IPS DF 6.9 (cell line): ENCODE data around the gene MFSD6.
A peak's percentile ranks its signal among the peaks of the same experiment; 100 is the strongest.
"Not testable (repeated sequence)": the region's sequence is repeated elsewhere in the genome, so short reads cannot be mapped to it uniquely, and the experiment has no call there.

Source experiments
- DNase-seq: peaks from one replicate; pipeline ENCODE4 v3.0.0-alpha.2; 2013; ENCODE audit warnings: low read depth, low spot score
- H3K27ac ChIP-seq: one replicate; pipeline ENCODE4 v1.5.1; 2013; ENCODE audit warnings: low read length, control low read depth
- H3K27me3 ChIP-seq: 2 replicates; pipeline ENCODE4 v1.6.1; 2013; ENCODE audit warnings: mild to moderate bottlenecking, low read length; ENCODE audit not compliant: control insufficient read depth, insufficient read depth
- H3K36me3 ChIP-seq: 2 replicates; pipeline ENCODE4 v1.6.1; 2013; ENCODE audit warnings: low read length; ENCODE audit not compliant: control insufficient read depth, insufficient read depth
- H3K4me1 ChIP-seq: 2 replicates; pipeline ENCODE4 v1.6.1; 2013; ENCODE audit warnings: low read length; ENCODE audit not compliant: control insufficient read depth, insufficient read depth
- H3K4me3 ChIP-seq: 2 replicates; pipeline ENCODE4 v1.5.1; 2013; ENCODE audit warnings: mild to moderate bottlenecking, low read length
- H3K9me3 ChIP-seq: 2 replicates; pipeline ENCODE4 v1.6.1; 2013; ENCODE audit warnings: low read length, inconsistent platforms; ENCODE audit not compliant: control insufficient read depth, insufficient read depth
- WGBS: extraction: QIAGEN DNeasy Blood & Tissue Kit; methylation state at CpG from one replicate; pipeline ENCODE4 v1.1.7; 2013; ENCODE audit warnings: mixed read lengths, missing lambda C conversion rate; ENCODE audit not compliant: insufficient read length, insufficient coverage; 5-methylcytosine and 5-hydroxymethylcytosine counted together

The MFSD6 gene

DNA sequence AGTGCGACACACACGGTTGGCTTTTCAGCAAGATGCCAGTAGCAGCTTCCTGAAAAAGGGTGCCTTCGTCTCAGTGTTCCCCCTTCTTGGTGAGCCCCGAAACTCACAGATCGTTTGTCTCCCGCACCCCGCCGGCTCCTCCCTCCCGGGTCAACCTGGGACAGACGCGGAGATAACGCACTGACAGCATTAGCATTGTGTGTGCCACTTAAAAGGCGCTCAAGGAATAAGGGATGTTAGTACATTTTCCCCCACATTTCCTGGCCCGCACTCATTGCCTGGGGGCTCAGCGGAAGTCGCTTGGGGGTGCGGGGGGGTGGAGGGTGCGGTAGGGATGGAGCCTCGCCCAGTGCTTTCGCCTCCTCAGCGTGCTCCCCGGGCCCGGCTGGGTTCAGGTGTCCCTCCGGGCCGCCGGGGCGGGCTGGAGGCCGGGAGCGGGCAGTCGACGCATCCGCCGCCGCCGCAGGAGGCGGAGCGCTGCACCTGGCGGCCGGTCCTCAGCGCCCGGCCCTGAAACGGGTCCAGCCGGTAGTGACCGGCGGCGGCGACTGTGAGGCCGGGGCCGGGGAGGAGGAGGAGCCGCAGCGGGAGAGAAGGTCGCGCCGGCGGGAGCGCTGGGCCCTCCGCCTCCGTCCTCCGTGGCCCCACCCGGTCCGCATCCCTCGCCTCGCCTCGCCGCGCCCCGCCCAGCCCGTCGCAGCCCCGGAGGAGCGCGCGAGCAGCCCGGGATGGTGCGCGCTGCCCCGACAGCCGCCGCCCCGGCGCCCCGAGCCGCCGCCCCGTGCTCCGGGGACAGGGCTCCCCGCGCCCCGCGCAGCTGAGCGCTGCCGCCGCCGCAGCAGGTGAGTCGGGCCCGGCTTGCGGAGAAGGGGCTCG is at the start of gene MFSD6:
Gene MFSD6, plus strand, starts transcription at position 694 of the 876 bp plus-strand sequence. CDS start 27,675 bp downstream, outside the sequence.
- Histone ChIP-seq H3K4me1 (no peaks in the 10 kb centered on the region; the same call in 1 of the 2 replicates), H3K27me3 (peaks cover 2% of the 10 kb centered on the region; the same call in 1 of the 2 replicates), H3K27ac (no peak within 1 kb of the TSS), H3K36me3 (no peaks in the 10 kb centered on the region), H3K9me3 (no peaks in the 10 kb centered on the region), H3K4me3 (peak within 1 kb of the TSS; percentile 90)
- WGBS = no CpG with 5 or more reads among the region's 98 CpGs
- no peak for DNase-seq

GRCh38 chr2:190358655-190359448 is 49.3 kb upstream of the MFSD6 start:
- not testable (repeated sequence) for H3K4me3 ChIP-seq, H3K9me3 ChIP-seq, DNase-seq, H3K27me3 ChIP-seq, H3K36me3 ChIP-seq, H3K27ac ChIP-seq, H3K4me1 ChIP-seq
- WGBS = no CpG with 5 or more reads among the region's 8 CpGs

DNA sequence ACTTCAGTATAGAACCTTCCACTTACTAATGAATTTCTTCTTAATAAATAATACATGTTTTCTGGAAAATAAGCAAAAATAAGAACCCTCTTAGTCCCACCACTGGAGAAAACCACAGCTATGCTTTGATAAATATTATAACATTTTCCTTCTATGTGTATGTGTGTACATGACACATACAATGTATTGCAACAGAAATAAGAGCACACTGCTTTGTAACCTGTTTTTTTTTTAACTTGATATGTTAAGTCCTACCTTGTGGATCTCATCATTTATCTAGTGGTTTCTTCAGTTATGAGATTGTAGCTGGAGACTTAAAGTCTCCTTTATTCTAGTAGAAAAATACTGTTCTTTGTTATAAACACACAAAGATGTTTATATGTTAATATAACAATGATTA is 47.6 kb upstream of the MFSD6 start:
- no peak overlapping the region for H3K27ac ChIP-seq
- no peak for DNase-seq

DNA sequence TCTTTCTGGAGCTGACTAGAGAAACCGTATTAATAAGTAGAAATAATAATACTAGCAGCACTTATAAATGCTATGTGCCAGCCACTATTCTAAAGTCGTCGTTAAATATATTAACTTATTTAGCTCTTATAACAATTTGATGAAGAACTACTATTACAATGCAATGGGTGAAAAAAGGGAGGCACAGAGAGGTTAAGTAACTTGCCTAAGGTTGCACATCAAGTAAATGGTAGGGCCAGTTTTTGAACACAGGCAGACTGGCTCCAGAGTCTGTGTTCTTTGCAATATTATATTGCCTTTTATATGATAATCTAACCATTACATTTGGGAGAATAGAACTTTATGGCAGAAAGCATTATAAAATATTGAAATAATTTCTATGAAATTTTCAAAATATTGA is 47.2 kb upstream of the MFSD6 start:
- Histone ChIP-seq H3K27ac (no peak overlapping the region), H3K27me3 (no peaks in the 10 kb centered on the region), H3K9me3 (no peaks in the 10 kb centered on the region), H3K4me3 (no peak overlapping the region), H3K36me3 (no peaks in the 10 kb centered on the region), H3K4me1 (no peaks in the 10 kb centered on the region)
- no CpG with 5 or more reads among the region's 3 CpGs for WGBS
- DNase-seq = no peak

More for the DNA sequence above, 47.6 kb upstream of the MFSD6 start:
- Histone ChIP-seq H3K4me3 (no peak overlapping the region), H3K27me3 (no peaks in the 10 kb centered on the region), H3K9me3 (no peaks in the 10 kb centered on the region), H3K36me3 (no peaks in the 10 kb centered on the region), H3K4me1 (no peaks in the 10 kb centered on the region)

GRCh38 chr2:190361572-190361971 is 46.6 kb upstream of the MFSD6 start:
- H3K36me3 ChIP-seq = no peaks in the 10 kb centered on the region

GRCh38 chr2:190362894-190363293 is 45.3 kb upstream of the MFSD6 start:
- Histone ChIP-seq H3K36me3 (no peaks in the 10 kb centered on the region), H3K27me3 (no peaks in the 10 kb centered on the region), H3K4me1 (no peaks in the 10 kb centered on the region), H3K27ac (no peak overlapping the region), H3K4me3 (no peak overlapping the region), H3K9me3 (no peaks in the 10 kb centered on the region)
- no peak for DNase-seq
- no CpG with 5 or more reads among the region's 1 CpG for WGBS

More at GRCh38 chr2:190361572-190361971, 46.6 kb upstream of the MFSD6 start:
- no peak overlapping the region for H3K4me3 ChIP-seq
- no peak for DNase-seq
- no peak overlapping the region for H3K27ac ChIP-seq
- no peaks in the 10 kb centered on the region for H3K9me3 ChIP-seq
- H3K27me3 ChIP-seq = no peaks in the 10 kb centered on the region
- no peaks in the 10 kb centered on the region for H3K4me1 ChIP-seq
- no CpG with 5 or more reads among the region's 2 CpGs for WGBS

- Histone ChIP-seq H3K27ac (no peak overlapping the region), H3K4me1 (no peaks in the 10 kb centered on the region), H3K9me3 (no peaks in the 10 kb centered on the region), H3K4me3 (no peak overlapping the region), H3K36me3 (no peaks in the 10 kb centered on the region), H3K27me3 (no peaks in the 10 kb centered on the region)
- no peak for DNase-seq
- WGBS = no CpG with 5 or more reads among the region's 19 CpGs
Measured at GRCh38 chr2:190365499-190366204, 42.5 kb upstream of the MFSD6 start.

GRCh38 chr2:190366248-190366753 is 41.9 kb upstream of the MFSD6 start:
- Histone ChIP-seq H3K36me3 (no peaks in the 10 kb centered on the region), H3K27me3 (no peaks in the 10 kb centered on the region), H3K9me3 (no peaks in the 10 kb centered on the region), H3K27ac (no peak overlapping the region), H3K4me3 (no peak overlapping the region), H3K4me1 (no peaks in the 10 kb centered on the region)
- no CpG with 5 or more reads among the region's 11 CpGs for WGBS
- no peak for DNase-seq

GRCh38 chr2:190367091-190367490 is 41.1 kb upstream of the MFSD6 start:
- no peaks in the 10 kb centered on the region for H3K27me3 ChIP-seq
- no peaks in the 10 kb centered on the region for H3K9me3 ChIP-seq
- no peak overlapping the region for H3K4me3 ChIP-seq
- H3K36me3 ChIP-seq = no peaks in the 10 kb centered on the region
- no peak for DNase-seq
- H3K27ac ChIP-seq = no peak overlapping the region
- WGBS = no CpG with 5 or more reads among the region's 4 CpGs
- no peaks in the 10 kb centered on the region for H3K4me1 ChIP-seq

DNA sequence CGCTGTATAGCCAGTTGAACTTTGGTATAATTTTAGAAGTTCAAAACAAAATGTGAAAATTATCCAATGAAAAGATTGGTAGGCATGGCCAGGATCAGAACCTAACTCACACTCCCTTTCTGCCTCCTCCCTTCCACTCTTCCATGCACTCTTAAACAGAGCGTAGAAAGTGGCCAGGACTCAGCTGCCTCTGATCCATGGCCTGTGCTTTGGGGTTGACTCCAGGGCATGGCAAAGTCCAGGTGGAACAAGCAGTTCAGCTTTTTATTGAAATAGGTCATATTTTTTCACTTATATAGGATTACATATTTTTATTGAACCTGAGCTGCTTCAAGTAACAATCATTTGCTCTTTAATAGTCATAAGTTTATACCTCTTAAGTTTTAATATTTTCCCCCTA is 38.5 kb upstream of the MFSD6 start:
- DNase-seq = no peak
- Histone ChIP-seq H3K4me3 (no peak overlapping the region), H3K36me3 (no peaks in the 10 kb centered on the region), H3K9me3 (no peaks in the 10 kb centered on the region), H3K27me3 (no peaks in the 10 kb centered on the region), H3K27ac (no peak overlapping the region), H3K4me1 (no peaks in the 10 kb centered on the region)
- WGBS = no CpG with 5 or more reads among the region's 2 CpGs
